Iris pigment epithelial cell (primary cell): ENCODE data around the gene TGFBR1.

Experiments used
- DNase-seq: peaks from one replicate; pipeline ENCODE4 v3.0.0-alpha.2; 2011; ENCODE audit warnings: low read depth

Gene TGFBR1

GRCh38 chr9:99171225-99172123 is 66.6 kb downstream of the TGFBR1 start:
- no peak for DNase-seq

- DNase-seq, result no peak
These were observed 67.5 kb downstream of the TGFBR1 start for GRCh38 chr9:99172124-99173091.

DNA sequence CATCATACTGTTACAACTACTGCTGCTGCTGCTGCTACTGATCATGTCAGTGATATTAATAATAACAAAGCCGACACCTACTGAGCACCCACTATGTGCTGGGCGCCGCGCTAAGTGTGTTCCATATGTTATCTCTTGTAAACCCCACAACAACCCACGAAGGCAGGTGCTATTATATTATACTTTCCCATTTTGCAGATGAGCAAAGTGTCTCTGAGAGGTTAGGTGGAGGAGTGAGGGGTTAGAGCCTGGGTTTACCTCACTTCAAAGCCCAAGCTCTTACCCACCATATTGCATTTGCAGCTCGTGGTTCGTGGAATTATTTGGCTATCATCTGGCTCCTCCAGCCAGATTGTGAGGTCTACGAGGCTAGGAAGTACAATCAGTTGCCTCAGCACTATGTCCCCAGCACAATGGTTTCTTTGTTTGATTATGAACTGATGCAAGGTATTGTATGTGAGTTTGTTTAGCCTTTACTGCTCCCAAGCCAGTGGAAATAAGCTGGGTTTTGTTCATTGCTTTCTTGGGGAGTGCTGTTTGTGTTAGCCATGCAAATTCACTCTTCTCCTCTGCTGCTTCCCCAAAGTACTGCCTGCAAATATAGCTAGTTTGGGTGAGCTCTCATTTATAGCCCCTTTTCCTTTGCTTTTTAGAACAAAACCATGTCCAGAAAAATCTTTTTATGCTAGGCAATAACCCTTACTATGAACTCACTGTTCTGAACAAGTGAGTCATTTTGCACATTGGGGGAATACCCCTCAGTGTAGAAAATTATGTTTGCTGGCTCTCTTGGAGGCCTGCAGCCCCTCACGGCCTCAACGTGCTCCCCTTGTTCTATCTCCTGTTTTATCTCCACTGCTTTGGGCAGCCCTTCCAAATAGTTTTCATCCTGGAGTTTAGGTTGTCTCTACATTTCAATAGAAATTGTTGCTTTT is 68.9 kb downstream of the TGFBR1 start:
- DNase-seq, result peak; percentile 29

DNA sequence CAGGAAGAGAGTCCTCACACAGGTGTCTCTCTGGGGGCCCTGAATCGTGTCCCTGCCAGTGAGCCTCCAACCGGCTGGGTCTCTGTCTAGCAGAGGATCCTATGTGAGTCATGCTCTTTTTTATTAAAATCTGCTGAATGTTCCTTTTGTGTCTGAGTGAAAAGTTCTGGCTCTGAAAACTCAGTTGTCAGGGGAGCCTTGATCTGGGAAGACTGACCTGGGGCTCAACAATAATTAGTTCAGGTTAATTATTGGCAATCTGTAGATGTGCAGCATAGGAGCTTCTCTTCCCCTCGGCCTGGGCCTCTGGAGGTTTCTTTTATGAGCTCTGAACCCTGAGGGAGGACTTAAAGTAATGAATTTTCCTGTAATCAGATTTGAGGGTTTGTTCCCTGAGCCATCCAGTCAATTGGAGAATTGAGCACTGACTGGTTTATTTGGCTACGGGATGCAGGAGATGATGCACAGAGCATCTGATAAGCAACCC is 71.7 kb downstream of the TGFBR1 start:
- no peak for DNase-seq

DNA sequence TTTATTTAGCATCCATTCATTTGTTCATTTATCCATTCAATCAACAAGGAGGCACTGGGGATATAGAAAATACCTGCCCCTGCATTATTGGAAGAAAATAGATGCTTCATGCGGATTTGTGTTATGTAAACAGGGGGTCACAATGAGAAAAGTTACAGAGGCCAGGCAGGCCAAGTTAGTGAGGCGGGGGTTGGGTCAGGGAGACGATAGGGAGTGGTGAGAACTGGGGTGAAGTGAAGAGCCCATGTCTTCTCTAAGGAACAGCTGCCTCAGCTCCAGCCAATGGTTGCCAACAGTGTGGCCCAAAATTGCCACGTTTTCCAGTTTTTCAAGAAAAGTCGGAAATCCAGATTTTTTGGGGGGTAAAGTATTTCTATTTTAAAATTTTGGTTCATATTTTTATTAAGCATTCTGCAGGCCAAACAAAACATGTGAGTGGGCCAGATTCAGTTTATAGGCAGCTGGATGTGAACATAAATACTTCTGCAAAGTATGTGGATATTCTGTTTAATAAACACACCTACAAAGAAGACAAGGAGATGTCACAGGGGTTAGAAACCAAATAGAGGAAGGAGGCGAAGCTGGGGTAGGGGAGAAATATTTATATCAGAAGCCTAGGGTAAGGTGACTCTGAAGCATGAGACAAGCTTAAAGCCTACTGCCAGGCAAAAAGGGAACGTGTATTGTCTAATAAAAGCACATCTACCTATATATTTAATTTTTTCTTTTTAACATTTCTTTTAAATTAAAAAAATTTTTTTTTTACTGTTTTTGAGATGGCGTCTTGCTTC is 72.9 kb downstream of the TGFBR1 start:
- DNase-seq, result no peak

DNA sequence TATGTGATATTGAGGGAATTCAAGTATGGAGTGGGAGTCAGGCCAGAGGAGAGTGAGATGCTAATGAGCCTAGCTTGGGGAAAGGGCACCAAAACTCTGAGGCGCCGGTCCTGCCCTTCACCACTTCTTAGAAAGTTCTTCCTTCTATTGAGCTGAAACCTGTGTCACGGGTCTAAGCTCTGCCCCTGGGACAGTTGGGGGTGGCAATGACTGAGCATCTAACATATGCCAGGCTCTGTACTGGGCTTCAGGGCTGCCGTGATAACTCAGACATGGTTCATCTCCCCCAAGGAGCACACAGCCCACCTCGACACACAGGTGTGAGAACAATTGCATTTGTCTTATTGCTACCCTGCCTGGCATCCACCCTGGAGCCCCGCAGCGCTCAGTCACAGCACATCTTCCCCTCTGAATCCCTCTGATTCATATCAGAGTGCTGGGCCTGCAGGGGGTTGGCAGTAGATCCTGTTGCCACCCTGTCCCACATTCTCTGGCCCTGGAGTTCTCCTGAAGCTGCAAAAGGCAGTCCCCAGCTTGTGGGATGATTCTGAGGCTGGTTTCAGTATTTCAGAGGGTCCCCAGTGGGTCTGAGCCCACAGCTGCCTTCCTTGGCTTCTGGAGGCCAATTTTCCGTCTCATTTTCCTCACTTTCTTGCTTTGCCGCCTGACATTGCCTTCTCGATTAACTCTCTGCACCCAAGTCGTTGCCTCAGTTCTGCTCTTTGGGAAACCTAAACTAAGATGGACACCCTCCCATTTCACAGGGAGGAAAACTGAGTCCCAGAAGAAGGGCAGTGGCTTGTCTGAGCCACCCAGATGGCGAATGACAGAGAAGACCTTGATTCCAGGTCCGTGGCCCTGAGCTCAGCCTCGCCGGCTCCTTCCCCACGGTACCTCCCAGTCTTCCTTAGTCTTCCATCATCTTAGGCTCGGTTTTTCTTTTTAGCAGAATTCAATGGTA is 74.3 kb downstream of the TGFBR1 start:
- DNase-seq, result no peak

GRCh38 chr9:99180199-99180598 is 75.3 kb downstream of the TGFBR1 start:
- DNase-seq, result no peak

- DNase-seq, result no peak
These were observed 75.7 kb downstream of the TGFBR1 start for GRCh38 chr9:99180662-99181061.

- no peak for DNase-seq
These were observed 76.3 kb downstream of the TGFBR1 start for GRCh38 chr9:99181206-99181605.

- peak; percentile 70 for DNase-seq
These were observed 76.7 kb downstream of the TGFBR1 start for GRCh38 chr9:99181621-99182020.

GRCh38 chr9:99182356-99182755 is 77.4 kb downstream of the TGFBR1 start:
- DNase-seq, result no peak

DNA sequence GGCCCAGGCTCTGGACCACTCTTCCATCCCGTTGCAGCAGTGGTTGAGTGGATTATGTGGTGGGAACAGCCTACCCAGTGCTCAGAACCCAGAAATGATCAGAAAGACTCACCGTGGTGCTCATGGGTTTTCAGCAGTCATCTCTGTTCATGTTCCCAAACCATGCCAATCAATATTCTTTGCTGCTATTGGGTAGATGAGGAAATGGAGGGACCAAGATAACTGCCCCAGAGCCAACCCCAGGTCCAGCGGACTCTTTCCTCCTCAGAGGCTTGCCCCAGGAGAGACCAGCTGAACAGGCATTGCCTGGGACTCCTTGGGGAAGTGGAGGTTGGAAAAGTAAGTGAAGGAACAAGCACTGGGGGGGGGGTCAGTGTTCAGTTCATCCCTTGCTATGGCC is 78.7 kb downstream of the TGFBR1 start:
- DNase-seq, result no peak

- no peak for DNase-seq
These were observed 79.2 kb downstream of the TGFBR1 start for GRCh38 chr9:99184110-99184474.

- peak; percentile 91 for DNase-seq
These were observed 79.8 kb downstream of the TGFBR1 start for GRCh38 chr9:99184475-99185347.

DNA sequence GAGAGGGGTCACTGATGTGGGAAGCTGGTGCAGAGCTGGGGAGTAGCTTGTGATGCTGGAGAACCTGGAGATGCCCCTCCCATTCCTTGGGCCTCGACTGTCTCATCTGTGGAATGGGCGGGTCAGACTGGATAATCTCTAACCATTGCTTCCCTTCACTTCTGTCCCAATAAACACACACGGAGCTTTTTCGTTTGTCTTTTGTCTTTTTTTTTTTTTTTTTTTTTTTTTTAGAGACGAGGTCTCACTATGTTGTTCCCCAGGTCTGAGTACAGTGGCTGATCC is 80.4 kb downstream of the TGFBR1 start:
- DNase-seq, result no peak

DNA sequence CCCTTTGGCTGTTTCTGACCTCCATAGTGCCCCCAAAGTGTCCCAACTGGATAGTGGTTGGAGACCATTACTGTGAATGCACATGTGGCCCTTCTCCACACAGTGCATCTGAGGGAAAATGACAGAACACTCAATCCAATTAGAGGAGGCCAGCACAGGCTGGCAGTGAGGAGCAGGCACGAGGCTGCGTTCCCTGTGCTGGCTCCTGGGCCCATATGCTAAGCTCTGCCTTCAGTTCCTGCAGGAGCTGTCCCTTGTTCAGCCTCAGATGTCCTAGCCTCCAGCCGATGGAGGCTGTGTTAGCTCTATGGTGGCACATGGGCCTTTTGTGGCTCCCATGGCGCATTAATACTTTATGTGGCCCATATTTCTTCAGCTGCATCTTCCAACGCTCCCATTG is 81.0 kb downstream of the TGFBR1 start:
- DNase-seq, result no peak

DNA sequence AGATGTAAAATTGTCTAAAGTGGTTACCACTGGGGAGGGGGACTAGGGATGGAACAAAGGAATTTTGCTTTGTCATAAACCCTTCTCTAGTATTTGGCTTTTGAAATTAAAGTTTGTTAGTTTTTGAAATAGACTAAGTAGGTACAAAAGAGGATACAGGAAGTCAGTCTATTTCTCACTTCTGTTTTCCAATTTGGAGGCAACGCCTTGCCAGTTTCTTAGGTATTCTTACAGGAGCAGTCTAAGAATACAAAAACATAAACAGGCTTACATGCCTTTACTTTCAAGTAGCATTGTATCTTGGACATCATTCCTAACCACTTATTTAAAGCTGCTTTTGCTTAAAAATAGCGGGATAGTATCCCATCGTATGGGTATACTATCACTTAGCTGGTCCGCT is 82.4 kb downstream of the TGFBR1 start:
- DNase-seq, result no peak

GRCh38 chr9:99189186-99189585 is 84.3 kb downstream of the TGFBR1 start:
- DNase-seq, result no peak
